H1 (cell line): ENCODE measurements around the gene LRP1-AS. TPM values are rescaled to one million over a fixed set of nuclear protein-coding genes. Genes with fewer than 3 reads are reported as not detected.
A peak's percentile ranks its signal among the peaks of the same experiment; 100 is the strongest.

Experiments used
- CTCF ChIA-PET: fragments of 300-600 bp; sonication (Branson Sonifier 250); formaldehyde crosslinking; loops from one replicate; lab custom pipeline; 2021; ENCODE audit not compliant: partially characterized antibody; lab: Charles Lee
- POLR2A ChIA-PET: fragments of 300-600 bp; sonication (Branson Sonifier 250); formaldehyde crosslinking; loops from one replicate; lab custom pipeline; 2021; ENCODE audit warnings: inconsistent platforms; ENCODE audit not compliant: partially characterized antibody; lab: Charles Lee
- DNase-seq, 2 experiments: peaks; one replicate each; pipeline versions ENCODE4 v3.0.0 to v3.0.0-alpha.2; 2010 to 2022; ENCODE audit warnings: low spot score in 2 of 2, low read depth in 1 of 2, mixed read lengths in 1 of 2
- FAIRE-seq: peaks from 2 replicates; lab custom pipeline; 2011; peaks lifted over from hg19 to GRCh38; lab: Jason Lieb, UNC
- H2AFZ ChIP-seq: 2 replicates; pipeline ENCODE4 v1.8.1; 2012; ENCODE audit warnings: low read length, inconsistent platforms
- H2AK5ac ChIP-seq: 2 replicates; pipeline ENCODE4 v1.6.1; 2013; ENCODE audit warnings: low read depth, low read length
- H2BK120ac ChIP-seq: replicated peaks from 2 replicates; pipeline ENCODE3; 2013; ENCODE audit warnings: low read depth, low read length, inconsistent platforms
- H2BK12ac ChIP-seq: 2 replicates; pipeline ENCODE4 v1.6.1; 2013; ENCODE audit warnings: low read depth, low read length
- H2BK15ac ChIP-seq: 2 replicates; pipeline ENCODE4 v1.6.1; 2013; ENCODE audit warnings: low read length
- H2BK20ac ChIP-seq: 2 replicates; pipeline ENCODE4 v1.6.1; 2013; ENCODE audit warnings: low read length
- H2BK5ac ChIP-seq: 2 replicates; pipeline ENCODE4 v1.6.1; 2013; ENCODE audit warnings: low read depth, low read length
- H3K14ac ChIP-seq: 2 replicates; pipeline ENCODE4 v1.6.1; 2013; ENCODE audit warnings: inconsistent platforms; ENCODE audit not compliant: insufficient read length
- H3K18ac ChIP-seq: 2 replicates; pipeline ENCODE4 v1.6.1; 2013; ENCODE audit warnings: low read length; ENCODE audit errors: extremely low read depth
- H3K23ac ChIP-seq: 2 replicates; pipeline ENCODE4 v1.6.1; 2013; ENCODE audit warnings: inconsistent platforms; ENCODE audit not compliant: insufficient read length
- H3K23me2 ChIP-seq: 2 replicates; pipeline ENCODE4 v1.6.1; 2013; ENCODE audit warnings: low read depth, low read length
- H3K27ac ChIP-seq: 2 replicates; pipeline ENCODE4 v1.6.1; 2011; ENCODE audit warnings: low read depth, low read length, inconsistent platforms
- H3K27me3 ChIP-seq, 4 experiments: replicated peaks in 1 of 4; 1 replicate in 1 of 4; 2 replicates in 3 of 4; pipeline versions ENCODE4 v1.6.1 to v1.8.1; 2011 to 2013; ENCODE audit warnings: low read length in 3 of 4, mild to moderate bottlenecking in 3 of 4, inconsistent platforms in 2 of 4, mixed read lengths in 2 of 4, moderate library complexity in 1 of 4; ENCODE audit not compliant: control insufficient read depth in 3 of 4, insufficient read depth in 3 of 4; ENCODE audit errors: extremely low read depth in 1 of 4
- H3K36me3 ChIP-seq, 4 experiments: 2 replicates each; pipeline versions ENCODE4 v1.6.1 to v1.8.1; 2011 to 2013; ENCODE audit warnings: mild to moderate bottlenecking in 4 of 4, low read length in 3 of 4, moderate library complexity in 2 of 4, control low read depth in 1 of 4, inconsistent platforms in 1 of 4; ENCODE audit not compliant: insufficient read depth in 4 of 4, control insufficient read depth in 2 of 4
- H3K4ac ChIP-seq: replicated peaks from 2 replicates; pipeline ENCODE3; 2013; ENCODE audit warnings: low read length, low read depth, mixed read lengths, inconsistent platforms; ENCODE audit not compliant: insufficient read length
- H3K4me1 ChIP-seq, 4 experiments: replicated peaks in 1 of 4; 1 replicate in 1 of 4; 2 replicates in 3 of 4; pipeline versions ENCODE4 v1.6.1 to v1.8.1; 2011 to 2013; ENCODE audit warnings: low read length in 3 of 4, inconsistent platforms in 2 of 4, mixed read lengths in 1 of 4; ENCODE audit not compliant: insufficient read depth in 4 of 4, control insufficient read depth in 3 of 4
- H3K4me2 ChIP-seq, 2 experiments: 2 replicates each; pipeline versions ENCODE4 v1.6.1 to v1.8.1; 2011 to 2013; ENCODE audit warnings: low read depth in 2 of 2, low read length in 2 of 2, control low read depth in 1 of 2, inconsistent platforms in 1 of 2, mild to moderate bottlenecking in 1 of 2; ENCODE audit not compliant: insufficient read depth in 1 of 2
- H3K4me3 ChIP-seq, 4 experiments: fragments of 200-600, 300-600 bp in 1 of 4; sonication (generic), shearing (Covaris generic), sonication (Bioruptor Twin) in 1 of 4; 2 replicates each; pipeline versions ENCODE4 v1.5.1 to v1.8.1; 2011 to 2016; ENCODE audit warnings: low read length in 4 of 4, low read depth in 3 of 4, control low read depth in 2 of 4, inconsistent platforms in 2 of 4, mild to moderate bottlenecking in 2 of 4, mixed read lengths in 1 of 4, moderate library complexity in 1 of 4; ENCODE audit not compliant: insufficient read depth in 2 of 4; ENCODE audit errors: extremely low read depth in 1 of 4
- H3K56ac ChIP-seq: replicated peaks from 2 replicates; pipeline ENCODE3; 2013; ENCODE audit warnings: low read depth, mild to moderate bottlenecking, mixed read lengths, low read length, inconsistent platforms; ENCODE audit not compliant: insufficient read length
- H3K79me1 ChIP-seq: 2 replicates; pipeline ENCODE4 v1.6.1; 2013; ENCODE audit warnings: low read depth, low read length, control low read depth
- H3K79me2 ChIP-seq, 2 experiments: 2 replicates each; pipeline versions ENCODE4 v1.6.1 to v1.8.1; 2012 to 2013; ENCODE audit warnings: low read length in 2 of 2, mild to moderate bottlenecking in 2 of 2, inconsistent platforms in 1 of 2; ENCODE audit not compliant: insufficient read depth in 2 of 2, control insufficient read depth in 1 of 2
- H3K9ac ChIP-seq, 4 experiments: replicated peaks in 1 of 4; 1 replicate in 1 of 4; 2 replicates in 3 of 4; pipeline versions ENCODE4 v1.6.1 to v1.8.1; 2011 to 2013; ENCODE audit warnings: low read depth in 3 of 4, low read length in 3 of 4, control low read depth in 2 of 4, mild to moderate bottlenecking in 2 of 4, moderate library complexity in 2 of 4, inconsistent platforms in 1 of 4; ENCODE audit errors: extremely low read depth in 1 of 4
- H3K9me3 ChIP-seq, 2 experiments: 2 replicates each; pipeline versions ENCODE4 v1.6.1 to v1.8.1; 2012 to 2013; ENCODE audit warnings: mild to moderate bottlenecking in 2 of 2, moderate library complexity in 2 of 2, control low read depth in 1 of 2, inconsistent platforms in 1 of 2, low read depth in 1 of 2, low read length in 1 of 2, mixed read lengths in 1 of 2; ENCODE audit not compliant: insufficient read depth in 2 of 2
- H4K20me1 ChIP-seq, 2 experiments: replicated peaks in 1 of 2; 2 replicates each; pipeline versions ENCODE3 to v1.8.1; 2011 to 2013; ENCODE audit warnings: inconsistent platforms in 2 of 2, low read length in 2 of 2, mild to moderate bottlenecking in 1 of 2; ENCODE audit not compliant: insufficient read depth in 2 of 2, control insufficient read depth in 1 of 2
- H4K5ac ChIP-seq: 2 replicates; pipeline ENCODE4 v1.6.1; 2013; ENCODE audit warnings: low read length, low read depth, mixed read lengths, inconsistent platforms; ENCODE audit not compliant: insufficient read length
- H4K8ac ChIP-seq: 2 replicates; pipeline ENCODE4 v1.8.0; 2013; ENCODE audit warnings: mild to moderate bottlenecking, moderate library complexity, low read length, inconsistent platforms; ENCODE audit not compliant: insufficient read depth; ENCODE audit errors: extremely low read depth
- H4K91ac ChIP-seq: replicated peaks from 2 replicates; pipeline ENCODE3; 2013; ENCODE audit warnings: low read length, mixed read lengths, inconsistent platforms; ENCODE audit not compliant: insufficient read length
- HDAC2 ChIP-seq, 2 experiments: fragments of 300-600 bp in 1 of 2; sonication (generic) in 1 of 2; IDR thresholded peaks; 2 replicates each; pipeline ENCODE4 v1.6.1; 2011 to 2012; ENCODE audit warnings: low read depth in 2 of 2, low read length in 2 of 2, mild to moderate bottlenecking in 2 of 2, moderate library complexity in 2 of 2, borderline replicate concordance in 1 of 2, inconsistent platforms in 1 of 2
- SP2 ChIP-seq: IDR thresholded peaks from 2 replicates; pipeline ENCODE4 v1.6.1; 2012; ENCODE audit warnings: mild to moderate bottlenecking, low read length, inconsistent platforms
- TBP ChIP-seq: IDR thresholded peaks from 2 replicates; pipeline ENCODE4 v1.6.1; 2011; ENCODE audit warnings: low read depth, low read length, improper control_type of control experiment
- TCF12 ChIP-seq: IDR thresholded peaks from 2 replicates; pipeline ENCODE4 v1.6.1; 2011; ENCODE audit warnings: low read depth, mild to moderate bottlenecking, low read length
- WGBS, 2 experiments: shearing (Covaris generic) in 1 of 2; methylation state at CpG; one replicate each; pipeline versions ENCODE4 v1.1.6 to v1.1.7; 2013 to 2015; ENCODE audit warnings: low lambda C conversion rate in 2 of 2, mixed read lengths in 2 of 2, inconsistent platforms in 1 of 2, low coverage in 1 of 2, missing lambda C conversion rate in 1 of 2; ENCODE audit not compliant: insufficient replicate concordance in 2 of 2, insufficient coverage in 1 of 2, insufficient read length in 1 of 2; ENCODE audit errors: extremely low coverage in 1 of 2, missing lambda C conversion rate in 1 of 2; 5-methylcytosine and 5-hydroxymethylcytosine counted together
- polyA plus RNA-seq, 7 experiments: library from polyadenylated mRNA; depleted of rRNA in 3 of 7; stranded (reverse) in 5 of 7; unstranded in 2 of 7; fragments of >200 nt in 5 of 7; fragments of 200-250 nt in 2 of 7; gene quantifications; 1 replicate in 5 of 7; 2 replicates in 1 of 7; 4 replicates in 1 of 7; pipeline versions ENCODE4 v1.2.1 to v1.2.3, GENCODE V29; 2011 to 2013; ENCODE audit warnings: missing spikeins in 2 of 7, mixed read lengths in 2 of 7
- total RNA-seq: library from RNA; stranded (reverse); fragmentation: NEBNext Ultra II Directional; extraction: Animal tissue kit (Norgen Biotek cat#: 25700); gene quantifications from 2 replicates; pipeline ENCODE4 v1.2.1, GENCODE V29; 2021
- TF ChIP-seq, protein P1 (sequence below), 3 experiments: IDR thresholded peaks; 1 replicate in 2 of 3; 2 replicates in 1 of 3; pipeline versions ENCODE4 v1.5.1 to v1.6.1; 2011; ENCODE audit warnings: low read length in 3 of 3, mild to moderate bottlenecking in 3 of 3, inconsistent platforms in 2 of 3, low read depth in 1 of 3, moderate library complexity in 1 of 3; ENCODE audit not compliant: insufficient read depth in 1 of 3; ENCODE audit errors: control extremely low read depth in 1 of 3

The LRP1-AS gene
- total and polyA plus RNA-seq, 2 of the 8 experiments (the other 6 are each of a cell fraction or from before 2014, with no cell fraction given), result not detected

DNA sequence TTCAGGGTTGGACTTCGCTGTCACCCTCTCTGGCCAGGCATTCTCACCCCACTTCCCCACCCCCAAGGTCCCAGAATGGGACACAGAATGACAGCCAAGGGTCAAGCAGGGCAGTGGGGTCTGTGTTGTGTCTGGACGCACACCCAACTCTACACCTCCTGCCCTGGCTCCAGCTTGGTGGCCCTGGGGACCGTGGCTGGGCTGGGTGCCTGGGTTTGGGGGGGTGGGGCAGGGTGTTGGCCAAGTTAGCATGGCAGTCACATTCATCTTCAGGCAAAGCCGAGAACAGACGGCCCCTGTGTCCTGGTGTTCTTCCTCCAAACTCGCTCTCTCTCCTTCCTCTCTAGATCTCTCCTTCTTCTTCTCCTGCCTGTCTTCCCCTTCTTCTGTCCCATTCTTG, 13.5 kb downstream of the LRP1-AS start:
- peaks cover 28 to 59% (median 38%) of the 10 kb centered on the region in 4 experiments for H3K4me1 ChIP-seq
- peaks cover 7 to 84% of the 10 kb centered on the region in 2 experiments; a peak in 3 of 4 replicates for H3K79me2 ChIP-seq
- H3K14ac ChIP-seq, result no peak overlapping the region
- H2AK5ac ChIP-seq, result peak overlapping the region; percentile 57; the same call in 1 of the 2 replicates
- no peak overlapping the region for H3K56ac ChIP-seq
- H3K79me1 ChIP-seq, result peaks cover 21% of the 10 kb centered on the region
- 0 out of 2 replicates have a peak overlapping the region, but pooled peaks have one; percentile 17 for H2BK20ac ChIP-seq
- ChIA-PET POLR2A (interaction anchor here (1.0 to 9.3 kb wide), 10 partner anchors 10 to 80 kb away, joined by 3 to 105 read pairs (median 4); partner anchors contain the start of genes LRP1-AS and STAT6), CTCF (interaction anchor here (0.9 to 19.8 kb wide), 7 partner anchors 11 to 80 kb away, joined by 3 to 305 read pairs (median 4); partner anchors contain the start of gene STAT6)
- no peak overlapping the region for H4K5ac ChIP-seq
- no peaks in the 10 kb centered on the region for H3K9me3 ChIP-seq
- H3K4me3 ChIP-seq, result no peak overlapping the region
- peaks cover under 1 to 12% (median 8%) of the 10 kb centered on the region in 4 experiments; a peak in 6 of 8 replicates for H3K36me3 ChIP-seq
- no peak for FAIRE-seq
- peak overlapping the region; percentile 35; the same call in 1 of the 2 replicates for H2BK12ac ChIP-seq
- 0 out of 7 replicates have a peak overlapping the region, but pooled peaks of 1 of the 4 experiments have one; percentile 29 for H3K9ac ChIP-seq
- TF ChIP-seq TBP (no peak), HDAC2 (IDR thresholded peaks at IDR 0.05; ENCODE audit: borderline replicate concordance in 1 of 2, low read depth in 2 of 2, low read length in 2 of 2) (no peak), SP2 (no peak), TCF12 (no peak)
- TF ChIP-seq, protein P1, sequence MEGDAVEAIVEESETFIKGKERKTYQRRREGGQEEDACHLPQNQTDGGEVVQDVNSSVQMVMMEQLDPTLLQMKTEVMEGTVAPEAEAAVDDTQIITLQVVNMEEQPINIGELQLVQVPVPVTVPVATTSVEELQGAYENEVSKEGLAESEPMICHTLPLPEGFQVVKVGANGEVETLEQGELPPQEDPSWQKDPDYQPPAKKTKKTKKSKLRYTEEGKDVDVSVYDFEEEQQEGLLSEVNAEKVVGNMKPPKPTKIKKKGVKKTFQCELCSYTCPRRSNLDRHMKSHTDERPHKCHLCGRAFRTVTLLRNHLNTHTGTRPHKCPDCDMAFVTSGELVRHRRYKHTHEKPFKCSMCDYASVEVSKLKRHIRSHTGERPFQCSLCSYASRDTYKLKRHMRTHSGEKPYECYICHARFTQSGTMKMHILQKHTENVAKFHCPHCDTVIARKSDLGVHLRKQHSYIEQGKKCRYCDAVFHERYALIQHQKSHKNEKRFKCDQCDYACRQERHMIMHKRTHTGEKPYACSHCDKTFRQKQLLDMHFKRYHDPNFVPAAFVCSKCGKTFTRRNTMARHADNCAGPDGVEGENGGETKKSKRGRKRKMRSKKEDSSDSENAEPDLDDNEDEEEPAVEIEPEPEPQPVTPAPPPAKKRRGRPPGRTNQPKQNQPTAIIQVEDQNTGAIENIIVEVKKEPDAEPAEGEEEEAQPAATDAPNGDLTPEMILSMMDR (IDR thresholded peaks at IDR 0.05; ENCODE audit: control extremely low read depth in 1 of 3, insufficient read depth in 1 of 3, low read depth in 1 of 3, low read length in 3 of 3), result no peak
- H2BK15ac ChIP-seq, result 0 out of 2 replicates have a peak overlapping the region, but pooled peaks have one; percentile 88
- H3K23me2 ChIP-seq, result no peaks in the 10 kb centered on the region; the same call in 1 of the 2 replicates
- H4K91ac ChIP-seq, result peak overlapping the region; percentile 49
- H3K4me2 ChIP-seq, result peak overlapping the region in 1 of 2 experiments; percentile 86; a peak in 2 of 4 replicates
- no peak overlapping the region for H2AFZ ChIP-seq
- no peak overlapping the region for H3K27ac ChIP-seq
- H3K4ac ChIP-seq, result no peak overlapping the region
- peak overlapping the region; percentile 22; the same call in 1 of the 2 replicates for H2BK5ac ChIP-seq
- no peak overlapping the region for H3K23ac ChIP-seq
- DNase-seq, result no peak
- H3K18ac ChIP-seq, result peak overlapping the region; percentile 36
- H3K27me3 ChIP-seq, result no peaks in the 10 kb centered on the region
- 97% methylated on average over 5 of the region's 6 CpGs; no CpG with 5 or more reads in 1 of the 2 experiments for WGBS, 2 experiments
- H2BK120ac ChIP-seq, result no peak overlapping the region
- peaks cover 8 to 20% of the 10 kb centered on the region in 2 experiments for H4K20me1 ChIP-seq
- H4K8ac ChIP-seq, result no peak overlapping the region
